Peyer's patch (tissue), 4 donors: ENCODE measurements around the gene CREB3L2. TPM values are rescaled to one million over a fixed set of nuclear protein-coding genes. Genes with fewer than 3 reads are reported as not detected.

Experiments used
- DNase-seq, 3 donors: peaks; one replicate each; pipeline ENCODE4 v3.0.0-alpha.2; 2017 to 2019
- H3K27ac ChIP-seq, 4 donors: fragments of 200-600 bp; sonication (generic); one replicate each; pipeline ENCODE4 v1.5.1; 2016 to 2019
- H3K27me3 ChIP-seq, 2 donors: fragments of 200-600 bp; sonication (generic); one replicate each; pipeline ENCODE4 v1.5.1; 2019
- H3K36me3 ChIP-seq, 3 donors: fragments of 200-600 bp; sonication (generic); one replicate each; pipeline ENCODE4 v1.5.1; 2016 to 2019
- H3K4me1 ChIP-seq, 4 donors: fragments of 200-600 bp; sonication (generic); one replicate each; pipeline ENCODE4 v1.5.1; 2016 to 2019
- H3K4me3 ChIP-seq, 4 donors: fragments of 200-600 bp; sonication (generic); 1 replicate in 3 of 4; 2 replicates in 1 of 4; pipeline ENCODE4 v1.5.1; 2016 to 2019; ENCODE audit warnings: mild to moderate bottlenecking in 1 of 4
- H3K9me3 ChIP-seq, 4 donors: fragments of 200-600 bp; sonication (generic); one replicate each; pipeline ENCODE4 v1.5.1; 2016 to 2019; ENCODE audit warnings: mild to moderate bottlenecking in 1 of 4
- CTCF ChIP-seq, 6 experiments: fragments of 450-650 bp in 4 of 6; fragments of 200-600 bp in 2 of 6; sonication (generic) in 1 of 6; IDR thresholded peaks; one replicate each; pipeline ENCODE4 v1.5.1; 2017 to 2019; ENCODE audit warnings: antibody characterized with exemption in 6 of 6, mild to moderate bottlenecking in 3 of 6, moderate library complexity in 1 of 6
- POLR2A ChIP-seq, 2 donors: fragments of 450-650 bp; IDR thresholded peaks; one replicate each; pipeline ENCODE4 v1.5.1; 2017; ENCODE audit warnings: antibody characterized with exemption in 2 of 2, mild to moderate bottlenecking in 2 of 2, moderate library complexity in 2 of 2
- total RNA-seq, 4 donors: library from RNA; depleted of rRNA; stranded (reverse); fragments of >200 nt; gene quantifications; one replicate each; pipeline ENCODE4 v1.1.0, GENCODE V29; 2016

Gene CREB3L2
- total RNA-seq, 4 donors from 2014 or later = 20.6 to 42.7 (median 33.6) TPM

DNA sequence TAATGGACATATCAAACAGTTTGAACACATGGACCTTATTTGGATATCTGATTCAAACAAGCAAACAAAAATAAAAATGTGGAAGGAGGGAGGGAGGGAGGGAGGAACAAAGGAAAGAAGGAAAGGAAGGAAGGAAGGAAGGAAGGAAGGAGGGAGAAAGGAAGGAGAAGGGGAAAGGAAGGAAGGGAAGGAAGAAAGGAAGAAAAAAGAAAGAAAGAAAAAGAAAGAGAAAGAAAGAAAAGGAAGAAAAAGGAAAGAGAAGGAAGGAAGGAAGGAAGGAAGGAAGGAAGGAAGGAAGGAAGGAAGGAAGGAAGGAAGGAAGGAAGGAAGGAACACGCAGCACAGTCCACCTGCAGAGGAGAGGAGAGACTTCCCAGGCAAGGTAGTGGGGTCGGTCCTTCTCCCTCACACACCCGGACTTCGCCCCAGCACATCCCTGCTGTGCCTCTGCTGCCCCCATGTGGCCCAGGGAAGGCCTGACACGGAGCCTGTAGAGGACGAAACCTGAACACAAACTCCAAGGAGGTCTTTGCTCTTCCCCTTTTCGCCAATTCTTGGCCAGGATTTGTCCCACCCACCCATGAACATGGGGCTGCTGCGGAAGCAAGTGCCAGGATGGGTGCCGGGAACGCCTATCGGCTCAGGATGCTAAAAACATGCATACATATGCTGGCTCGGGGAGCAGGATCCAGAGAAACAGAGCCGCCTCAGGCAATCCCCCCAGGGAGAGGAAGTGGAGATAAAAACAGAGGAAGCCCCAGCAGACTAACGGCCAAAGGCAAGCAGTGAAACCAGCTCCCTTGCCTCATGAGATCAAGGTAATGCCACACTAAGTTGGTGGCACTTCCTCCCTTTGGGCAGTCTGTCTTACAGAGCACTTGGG is 102.8 kb downstream of the CREB3L2 start:
- H3K4me1 ChIP-seq = peaks cover 0 to 12% (median 1%) of the 10 kb centered on the region in 4 donors
- no peak overlapping the region for H3K4me3 ChIP-seq
- peaks cover 0 to 83% (median 0%) of the 10 kb centered on the region in 3 donors for H3K36me3 ChIP-seq
- TF ChIP-seq POLR2A (IDR thresholded peaks at IDR 0.05) = no peak
- TF ChIP-seq CTCF (IDR thresholded peaks at IDR 0.05) = peak; percentile 21 to 89 (median 83)
- peak overlapping the region in 1 of 4 donors; percentile 34 for H3K27ac ChIP-seq
- H3K27me3 ChIP-seq = no peaks in the 10 kb centered on the region
- peak; percentile 79 to 91 (median 85) for DNase-seq
- H3K9me3 ChIP-seq = no peaks in the 10 kb centered on the region

DNA sequence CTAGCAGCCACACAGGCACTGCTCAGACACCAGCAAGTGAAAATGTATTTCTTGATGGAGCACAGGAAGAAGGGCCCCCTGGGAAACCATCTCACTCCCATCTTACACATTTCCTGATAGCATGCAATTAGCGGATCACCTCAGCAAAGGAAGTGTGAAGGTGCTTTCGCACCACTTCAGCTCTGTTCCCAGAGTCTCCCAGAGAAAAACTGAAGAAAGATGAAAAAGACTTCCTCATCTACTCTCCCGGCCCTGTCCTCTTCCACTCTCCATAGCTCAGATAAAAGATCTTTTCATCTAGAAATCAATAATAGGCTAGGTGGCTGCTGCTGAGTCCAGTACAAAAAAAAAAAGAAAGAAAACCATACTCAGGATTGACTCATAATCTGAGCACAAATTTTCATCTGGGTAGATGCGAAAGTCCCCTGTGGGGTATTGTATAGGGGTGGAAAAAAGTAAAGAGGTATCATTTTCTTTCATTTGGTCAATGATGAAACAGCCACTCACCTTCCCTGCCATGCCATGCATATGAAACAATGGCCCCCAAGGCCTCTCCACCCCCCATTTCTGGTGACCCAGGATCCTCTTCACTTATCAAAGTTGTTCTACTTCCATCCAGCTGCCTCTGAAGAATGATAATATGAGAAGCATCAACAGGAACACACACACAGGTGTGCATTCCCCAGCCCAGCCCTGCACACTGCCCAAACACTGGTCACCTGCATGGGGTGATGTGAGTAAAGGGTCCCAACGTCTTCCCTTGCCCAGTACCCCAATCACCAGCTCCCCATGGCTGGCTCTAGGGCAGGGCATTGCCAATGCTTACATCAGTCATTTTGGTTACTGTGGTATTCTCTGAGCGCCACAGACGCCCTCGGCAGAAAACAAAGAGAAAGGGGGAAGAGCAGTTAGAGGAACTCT is 106.3 kb downstream of the CREB3L2 start:
- no peak for TF ChIP-seq CTCF (IDR thresholded peaks at IDR 0.05)
- no peak for TF ChIP-seq POLR2A (IDR thresholded peaks at IDR 0.05)
- Histone ChIP-seq H3K36me3 (peaks cover 0 to 70% (median 0%) of the 10 kb centered on the region in 3 donors), H3K4me1 (peaks cover 0 to 5% (median 1%) of the 10 kb centered on the region in 4 donors), H3K27ac (no peak overlapping the region), H3K27me3 (no peaks in the 10 kb centered on the region), H3K4me3 (no peak overlapping the region), H3K9me3 (no peaks in the 10 kb centered on the region)
- no peak for DNase-seq

DNA sequence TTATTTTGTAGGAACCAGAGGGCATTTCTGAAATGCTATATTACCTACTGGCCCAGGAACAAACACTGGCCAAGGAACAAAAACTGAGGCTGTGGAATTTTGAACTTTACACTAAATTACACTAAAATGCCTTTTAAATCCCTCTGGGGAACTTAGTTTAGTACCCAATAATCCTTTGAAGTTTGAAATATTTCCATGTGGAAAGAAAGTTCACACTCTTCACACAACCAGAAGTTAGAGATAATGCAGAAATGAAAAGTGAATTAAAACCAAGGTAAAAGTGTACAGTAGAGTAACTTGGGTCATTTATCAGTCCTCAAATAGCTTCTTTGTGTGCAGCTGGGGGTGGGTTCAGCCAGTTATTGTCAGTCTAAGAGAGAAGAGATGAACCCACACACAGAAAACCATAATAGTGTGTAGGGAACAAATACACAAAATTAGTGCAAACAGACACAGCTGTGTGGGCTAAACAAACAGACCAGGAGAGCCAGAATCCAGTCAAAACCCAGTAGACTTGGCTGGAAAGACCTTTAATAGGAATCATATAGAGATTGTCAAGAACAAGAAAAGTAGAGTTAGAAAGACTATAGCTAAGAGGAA is 108.6 kb downstream of the CREB3L2 start:
- Histone ChIP-seq H3K4me1 (no peaks in the 10 kb centered on the region), H3K27me3 (no peaks in the 10 kb centered on the region), H3K4me3 (no peak overlapping the region), H3K36me3 (peaks cover 0 to 60% (median 0%) of the 10 kb centered on the region in 3 donors), H3K9me3 (no peaks in the 10 kb centered on the region), H3K27ac (no peak overlapping the region)
- TF ChIP-seq POLR2A (IDR thresholded peaks at IDR 0.05) (no peak), CTCF (IDR thresholded peaks at IDR 0.05) (no peak)
- DNase-seq = no peak

GRCh38 chr7:137891016-137891655 is 110.8 kb downstream of the CREB3L2 start:
- no peak overlapping the region for H3K27ac ChIP-seq
- TF ChIP-seq POLR2A (IDR thresholded peaks at IDR 0.05) = no peak
- TF ChIP-seq CTCF (IDR thresholded peaks at IDR 0.05) = no peak

GRCh38 chr7:137890449-137890921 is 111.4 kb downstream of the CREB3L2 start:
- no peak overlapping the region for H3K4me3 ChIP-seq
- H3K27ac ChIP-seq = no peak overlapping the region
- H3K36me3 ChIP-seq = peaks cover 0 to 50% (median 0%) of the 10 kb centered on the region in 3 donors
- TF ChIP-seq POLR2A (IDR thresholded peaks at IDR 0.05) (no peak), CTCF (IDR thresholded peaks at IDR 0.05) (no peak)
- no peaks in the 10 kb centered on the region for H3K9me3 ChIP-seq
- H3K27me3 ChIP-seq = no peaks in the 10 kb centered on the region
- no peak for DNase-seq
- H3K4me1 ChIP-seq = no peaks in the 10 kb centered on the region

More at GRCh38 chr7:137891016-137891655, 110.8 kb downstream of the CREB3L2 start:
- Histone ChIP-seq H3K36me3 (peaks cover 0 to 51% (median 0%) of the 10 kb centered on the region in 3 donors), H3K9me3 (no peaks in the 10 kb centered on the region), H3K4me3 (no peak overlapping the region), H3K27me3 (no peaks in the 10 kb centered on the region), H3K4me1 (no peaks in the 10 kb centered on the region)
- DNase-seq = no peak
